ENCODE data around the gene TELO2. TPM values are rescaled to one million over a fixed set of nuclear protein-coding genes. Genes with fewer than 3 reads are reported as not detected.

TELO2 gene
- total RNA-seq, 1 experiment from 2014 or later = 9.5 TPM

DNA sequence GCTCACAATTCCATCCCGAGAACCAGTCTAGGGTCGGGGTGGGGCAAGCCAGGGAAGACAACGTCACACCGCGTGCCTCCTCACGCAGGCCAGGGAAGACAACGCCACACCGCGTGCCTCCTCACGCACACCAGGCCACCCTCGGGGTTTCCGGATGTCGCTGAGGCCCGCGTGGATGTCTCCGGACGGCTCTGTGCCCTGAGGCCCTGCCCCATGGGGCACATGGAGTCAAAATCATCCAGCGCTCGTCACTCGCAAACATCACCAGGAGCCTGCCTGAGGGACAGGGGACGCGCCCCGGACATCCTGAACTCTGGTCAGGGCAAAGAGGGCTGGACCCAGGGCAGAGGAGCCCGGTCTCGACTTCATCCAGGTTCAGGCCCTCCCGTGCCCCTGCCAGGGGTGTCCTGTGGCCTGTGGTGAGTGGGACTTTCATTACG lies 44.0 kb downstream of the TELO2 start:
- no peak for DNase-seq (ENCODE audit: low read depth, low spot score)
- in situ Hi-C loops (cut with HindIII; ENCODE audit: low pct_unique_long_range_greater_than_20kb, low sequenced_read_pairs) = no loop called here

DNA sequence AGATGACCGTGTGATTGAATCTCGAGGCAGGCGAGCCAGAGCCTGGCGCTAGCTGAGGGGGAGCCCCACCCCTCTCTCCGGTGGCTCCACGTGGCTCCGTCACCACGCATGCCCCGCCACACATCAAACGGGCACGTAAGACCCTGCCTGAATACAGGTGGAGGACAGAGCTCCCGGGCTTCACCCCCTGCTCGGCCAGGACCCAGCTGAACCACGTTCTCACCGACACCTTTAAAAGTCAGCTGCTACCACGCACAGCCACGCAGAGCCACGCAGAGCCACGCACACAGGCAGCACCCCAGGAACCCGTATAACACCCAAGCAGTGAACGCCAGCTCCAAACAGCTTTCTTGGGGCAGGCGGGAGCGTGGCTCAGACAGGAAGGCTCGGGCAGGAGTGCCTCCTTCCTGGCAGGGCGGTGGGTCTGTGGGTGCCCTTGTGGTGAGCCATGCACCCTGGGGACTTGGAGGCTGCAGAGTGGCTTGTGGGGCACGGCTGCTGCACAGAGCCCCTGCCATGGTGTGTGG lies 44.7 kb downstream of the TELO2 start:
- in situ Hi-C loops (cut with HindIII; ENCODE audit: low pct_unique_long_range_greater_than_20kb, low sequenced_read_pairs) = no loop called here
- no peak for DNase-seq (ENCODE audit: low read depth, low spot score)

DNA sequence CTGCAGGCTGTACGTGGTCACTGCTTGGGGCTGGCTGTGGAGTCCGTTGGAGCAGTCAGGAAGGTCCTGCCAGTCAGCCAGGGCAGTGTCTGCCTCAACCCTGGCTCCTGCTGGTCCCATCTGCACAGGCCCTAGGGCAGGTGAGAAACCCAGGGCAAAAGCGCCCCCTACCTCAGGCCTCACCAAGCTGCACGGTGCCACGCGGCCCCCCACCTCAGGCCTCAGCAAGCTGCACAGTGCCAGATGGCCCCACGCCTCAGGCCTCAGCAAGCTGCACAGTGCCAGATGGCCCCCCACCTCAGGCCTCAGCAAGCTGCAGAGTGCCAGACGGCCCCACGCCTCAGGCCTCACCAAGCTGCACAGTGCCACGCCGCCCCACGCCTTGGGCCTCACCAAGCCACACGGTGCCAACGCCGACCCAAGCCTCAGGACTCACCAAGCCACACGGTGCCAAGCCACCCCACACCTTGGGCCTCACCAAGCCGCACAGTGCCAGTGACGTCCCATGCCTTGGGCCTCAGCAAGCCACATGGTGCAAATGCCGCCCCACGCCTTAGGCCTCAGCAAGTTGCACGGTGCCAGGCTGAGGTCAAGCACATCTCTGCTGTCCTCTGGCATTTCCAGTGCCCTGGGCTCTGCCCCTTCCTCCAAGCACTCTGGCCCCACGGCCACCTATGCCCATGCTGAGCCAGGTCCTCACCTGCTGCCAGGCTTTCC lies 45.8 kb downstream of the TELO2 start:
- in situ Hi-C loops (cut with HindIII; ENCODE audit: low pct_unique_long_range_greater_than_20kb, low sequenced_read_pairs) = no loop called here
- peak; percentile 29 for DNase-seq (ENCODE audit: low read depth, low spot score)

DNA sequence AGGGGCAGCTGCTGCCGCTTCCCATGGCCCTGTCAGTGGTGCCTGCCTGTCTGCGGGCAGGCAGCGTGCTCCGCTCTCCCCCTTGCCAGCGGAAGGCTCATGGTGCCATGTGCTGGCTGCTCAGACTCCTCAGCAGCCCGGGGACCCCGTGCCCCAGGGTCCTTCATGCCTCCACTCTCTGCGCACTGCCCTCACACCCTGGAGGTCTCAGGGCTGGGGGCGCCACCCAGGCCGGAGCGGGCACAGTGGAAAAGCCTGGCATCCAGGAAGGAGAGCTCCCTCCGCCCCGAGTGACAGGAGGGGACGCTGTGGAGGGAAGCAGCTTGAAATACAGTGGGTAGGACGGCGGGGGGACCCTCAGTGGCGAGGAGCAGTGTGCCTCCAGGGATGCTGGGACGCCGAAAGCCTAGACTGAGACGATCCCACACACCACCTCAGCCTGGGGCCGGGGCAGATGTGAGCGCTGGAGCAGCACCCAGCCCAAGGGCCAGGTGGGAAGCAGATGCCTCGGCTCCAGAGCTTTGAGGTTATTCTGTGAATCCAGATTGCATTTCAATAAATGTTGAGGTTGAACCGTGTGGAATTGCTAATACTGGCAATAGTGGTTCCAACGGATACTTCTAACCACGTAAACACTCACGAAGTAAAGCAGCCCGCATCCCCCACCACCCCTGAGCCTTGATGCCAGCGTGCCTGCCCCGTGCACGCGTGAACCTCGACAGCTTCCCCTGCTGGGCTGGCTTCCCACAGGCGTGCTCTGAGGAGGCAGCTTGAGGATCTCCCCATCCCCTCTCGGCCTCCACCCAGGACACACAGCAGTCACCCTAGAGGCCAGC lies 46.8 kb downstream of the TELO2 start:
- in situ Hi-C loops (cut with HindIII; ENCODE audit: low pct_unique_long_range_greater_than_20kb, low sequenced_read_pairs) = no loop called here
- no peak for DNase-seq (ENCODE audit: low read depth, low spot score)

DNA sequence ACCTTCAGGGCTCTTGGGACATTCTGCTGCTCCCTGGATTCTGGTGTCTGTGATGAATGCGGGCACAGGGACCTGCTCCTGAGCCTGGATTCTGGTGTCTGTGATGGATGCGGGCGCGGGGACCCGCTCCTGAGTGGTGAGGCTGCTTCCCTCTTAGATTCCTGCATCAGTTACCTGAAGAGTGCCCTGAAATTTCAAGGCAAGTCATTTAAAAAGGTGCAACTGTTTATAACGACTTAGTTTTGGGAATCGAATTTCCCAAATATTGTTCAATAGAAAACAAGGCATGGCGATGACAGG lies 47.3 kb downstream of the TELO2 start:
- in situ Hi-C loops (cut with HindIII; ENCODE audit: low pct_unique_long_range_greater_than_20kb, low sequenced_read_pairs) = no loop called here
- no peak for DNase-seq (ENCODE audit: low read depth, low spot score)

DNA sequence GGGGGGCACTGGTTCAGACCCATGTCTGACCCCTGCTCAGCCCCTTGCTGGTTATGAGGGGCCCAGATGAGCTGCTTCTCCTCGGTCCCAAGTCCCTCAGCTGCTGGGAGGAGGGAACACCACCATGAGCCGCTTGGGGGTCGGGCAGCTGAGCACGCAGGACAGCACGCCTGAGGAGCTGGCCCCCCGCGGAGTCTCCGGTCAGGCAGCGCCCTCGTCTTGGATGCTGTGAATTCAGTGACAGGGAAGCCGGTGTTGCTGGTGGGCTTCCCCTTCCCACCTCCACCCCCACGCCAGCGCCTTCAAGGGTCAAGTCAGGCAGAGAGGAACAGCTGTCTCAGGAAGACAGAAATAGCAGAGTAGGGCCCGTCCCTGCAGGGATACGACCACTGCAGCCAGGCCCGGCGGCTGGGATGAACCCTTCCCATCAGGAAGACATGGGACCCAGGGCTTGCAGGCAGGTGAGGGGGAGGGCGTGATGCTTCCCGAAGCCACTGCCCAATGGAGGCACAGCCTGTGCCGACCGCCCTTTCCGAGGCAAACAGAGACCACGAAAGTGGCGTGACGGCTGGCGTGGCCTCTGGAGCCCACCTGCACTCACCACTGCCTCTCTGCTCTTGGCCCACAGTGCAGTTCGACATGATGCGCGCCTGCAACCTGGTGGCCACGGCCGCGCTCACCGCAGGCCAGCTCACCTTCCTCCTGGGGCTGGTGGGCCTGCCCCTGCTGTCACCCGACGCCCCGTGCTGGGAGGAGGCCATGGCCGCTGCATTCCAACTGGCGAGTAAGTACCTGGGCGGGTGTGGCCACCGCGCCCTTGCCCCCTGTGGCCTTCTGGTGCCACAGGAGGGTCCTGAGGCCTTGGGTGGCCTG lies 48.4 kb downstream of the TELO2 start:
- in situ Hi-C loops (cut with HindIII; ENCODE audit: low pct_unique_long_range_greater_than_20kb, low sequenced_read_pairs) = no loop called here
- no peak for DNase-seq (ENCODE audit: low read depth, low spot score)

DNA sequence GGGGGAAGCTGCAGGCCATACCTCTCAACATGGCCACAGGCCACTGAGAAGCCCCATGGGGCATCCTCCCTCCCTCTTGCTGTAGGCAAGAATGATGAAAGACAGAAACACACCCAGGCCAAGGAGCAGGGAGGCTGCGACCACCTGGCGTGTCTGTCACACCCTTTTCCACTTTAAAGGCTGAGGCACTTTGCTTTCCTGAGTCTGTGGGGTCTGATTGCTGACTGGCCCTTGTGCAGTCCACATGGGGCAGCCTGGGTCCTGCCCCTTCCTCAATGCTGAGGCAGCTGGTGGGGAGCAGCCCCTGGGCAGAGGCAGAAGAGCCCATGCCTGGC lies 49.0 kb downstream of the TELO2 start:
- no peak for DNase-seq (ENCODE audit: low read depth, low spot score)
- in situ Hi-C loops (cut with HindIII; ENCODE audit: low pct_unique_long_range_greater_than_20kb, low sequenced_read_pairs) = no loop called here

DNA sequence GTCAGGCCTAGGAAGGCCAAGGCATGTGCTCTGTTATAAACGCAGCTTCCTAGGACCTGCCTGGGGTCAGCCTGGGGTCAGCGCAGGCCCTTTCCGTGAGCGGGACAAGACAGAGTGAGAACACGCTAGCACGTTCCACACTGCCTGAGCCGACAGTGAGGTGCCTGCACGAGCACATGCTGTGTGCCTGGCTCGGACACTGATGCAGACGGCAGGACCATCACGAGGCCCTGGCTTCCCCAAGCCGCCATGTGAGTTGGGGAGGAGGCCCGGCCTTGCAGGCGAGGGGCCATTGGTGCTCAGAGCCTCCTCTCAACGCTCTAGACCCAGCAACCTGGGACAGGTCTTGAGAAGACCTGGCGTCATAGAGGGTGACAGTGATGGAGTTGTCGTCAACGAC lies 49.4 kb downstream of the TELO2 start:
- no peak for DNase-seq (ENCODE audit: low read depth, low spot score)
- in situ Hi-C loops (cut with HindIII; ENCODE audit: low pct_unique_long_range_greater_than_20kb, low sequenced_read_pairs) = no loop called here

DNA sequence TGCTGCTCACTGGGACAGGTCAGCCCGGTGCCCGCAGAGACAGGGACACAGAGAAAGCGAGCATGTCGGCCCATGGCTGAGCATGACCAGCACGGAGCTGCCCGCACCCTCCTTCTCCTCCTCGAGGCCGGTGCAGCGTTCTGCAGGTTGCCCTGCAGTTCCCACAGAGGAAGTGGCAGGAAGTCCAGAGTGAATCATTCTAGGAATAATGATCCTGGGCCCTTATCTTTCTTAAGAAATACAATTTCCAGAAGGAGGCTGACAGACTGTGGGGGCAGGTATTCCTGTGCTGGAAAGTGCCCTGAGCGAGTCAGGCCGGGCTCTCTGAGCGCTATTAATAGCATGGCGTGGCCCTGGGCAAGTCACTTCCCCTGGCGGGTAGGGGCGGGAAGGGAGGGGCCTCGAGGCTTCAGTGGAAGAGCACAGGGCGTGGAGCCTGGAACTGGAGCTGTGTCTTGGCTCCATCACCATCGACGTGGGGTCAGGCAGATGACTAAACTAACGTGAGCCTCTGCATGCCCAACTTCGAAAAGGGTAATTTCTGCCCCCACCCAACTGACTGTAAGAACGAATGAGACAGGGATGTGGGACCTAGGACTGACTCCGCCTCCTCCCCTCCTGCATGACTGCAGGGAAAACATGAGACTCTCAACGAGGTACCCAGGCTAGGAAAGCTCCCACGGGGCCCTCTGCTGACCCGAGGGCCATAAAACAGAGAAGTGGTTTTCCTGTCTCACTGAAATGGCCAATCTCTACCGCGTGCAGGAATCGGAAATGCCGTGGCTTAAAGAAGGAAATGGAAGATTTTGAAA lies 50.1 kb downstream of the TELO2 start:
- peak; percentile 64 for DNase-seq (ENCODE audit: low read depth, low spot score)
- in situ Hi-C loops (cut with HindIII; ENCODE audit: low pct_unique_long_range_greater_than_20kb, low sequenced_read_pairs) = no loop called here

DNA sequence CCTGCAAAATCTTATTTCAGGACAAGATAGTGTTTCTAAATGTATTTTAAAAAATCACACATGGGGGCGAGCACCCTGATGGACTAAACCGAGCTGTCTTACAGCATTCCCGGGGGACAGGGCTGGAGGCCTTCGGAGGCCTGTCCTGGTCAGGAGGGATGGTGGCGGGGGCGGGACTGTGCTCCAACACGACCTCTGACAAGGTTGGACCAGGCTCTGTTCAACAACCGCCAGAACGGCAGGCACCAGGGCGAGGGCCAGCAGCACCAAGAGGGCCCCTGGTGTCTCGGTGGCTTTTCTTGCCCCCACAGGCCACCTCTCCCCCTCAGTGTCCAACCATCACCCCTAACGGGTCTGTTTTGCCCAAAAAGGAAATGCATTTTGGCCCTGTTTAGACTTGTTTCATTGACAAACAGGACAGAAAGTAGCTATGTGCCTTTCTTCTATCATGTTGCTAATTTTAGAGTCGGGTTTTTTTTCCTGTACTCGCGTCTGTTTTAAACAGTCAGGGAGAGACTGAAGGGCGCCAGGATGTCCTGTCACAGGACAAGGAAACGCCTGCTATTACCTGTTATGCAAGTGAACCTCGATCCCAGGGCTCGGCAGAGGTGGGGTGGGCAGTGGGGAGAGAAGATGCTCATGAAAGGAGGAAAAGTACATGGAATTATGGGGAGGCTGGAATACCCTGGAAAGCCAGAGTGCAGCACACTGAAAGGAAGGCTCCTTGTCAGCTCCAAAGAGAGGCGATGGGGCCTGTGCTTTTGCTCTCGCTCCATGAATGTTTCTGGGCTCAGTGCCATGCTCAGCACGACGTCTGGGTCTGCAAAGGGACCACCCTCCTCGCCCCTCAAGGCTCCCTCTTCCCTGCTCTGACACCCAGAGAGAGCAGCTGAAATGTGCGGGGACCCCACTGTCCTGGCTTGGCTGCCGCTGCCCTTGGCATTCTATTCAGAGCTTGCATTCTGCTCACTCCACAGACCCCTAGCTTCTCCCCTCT lies 52.2 kb downstream of the TELO2 start:
- DNase-seq (ENCODE audit: low read depth, low spot score) = no peak
- in situ Hi-C loops (cut with HindIII; ENCODE audit: low pct_unique_long_range_greater_than_20kb, low sequenced_read_pairs) = no loop called here

DNA sequence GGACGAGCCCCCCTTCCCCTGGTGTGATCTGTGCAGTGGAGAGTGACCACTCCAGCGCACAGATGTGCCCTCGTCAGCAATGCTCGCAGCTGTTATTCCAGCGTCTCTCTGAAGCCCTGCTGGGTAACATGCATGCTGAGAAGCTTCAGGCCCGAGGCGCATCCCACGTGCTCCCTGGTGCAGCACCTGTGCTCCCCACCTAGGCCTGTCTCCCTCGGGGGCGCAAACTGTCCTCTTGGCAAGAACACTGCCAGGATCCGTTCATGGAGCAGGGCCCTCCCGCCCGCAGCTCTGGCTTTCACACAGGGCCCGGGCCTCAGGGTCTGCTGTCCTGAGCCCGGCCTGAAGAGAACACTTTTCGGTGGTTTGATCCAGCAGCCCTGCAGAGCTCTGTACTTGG lies 53.3 kb downstream of the TELO2 start:
- in situ Hi-C loops (cut with HindIII; ENCODE audit: low pct_unique_long_range_greater_than_20kb, low sequenced_read_pairs) = no loop called here
- DNase-seq (ENCODE audit: low read depth, low spot score) = no peak

DNA sequence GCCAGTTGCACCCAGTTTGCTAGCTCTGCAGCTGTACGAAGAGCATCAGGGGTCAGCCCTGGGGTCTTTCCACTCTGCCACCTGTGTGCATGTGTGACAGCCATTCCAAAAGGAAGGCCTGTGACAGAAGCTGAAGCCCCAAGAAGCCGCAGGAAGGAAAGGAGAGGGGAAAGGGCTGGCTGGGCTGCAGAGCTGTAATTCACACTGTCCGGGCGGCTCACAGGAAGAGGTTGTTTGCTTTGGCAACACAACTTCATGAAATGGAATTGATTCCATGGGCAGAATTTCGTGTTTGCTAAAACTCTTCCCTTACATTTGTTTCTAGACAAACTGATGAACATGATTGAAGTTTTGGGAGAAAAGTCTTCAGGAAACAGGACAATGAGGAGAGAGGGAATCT lies 55.1 kb downstream of the TELO2 start:
- no peak for DNase-seq (ENCODE audit: low read depth, low spot score)
- in situ Hi-C loops (cut with HindIII; ENCODE audit: low pct_unique_long_range_greater_than_20kb, low sequenced_read_pairs) = no loop called here

DNA sequence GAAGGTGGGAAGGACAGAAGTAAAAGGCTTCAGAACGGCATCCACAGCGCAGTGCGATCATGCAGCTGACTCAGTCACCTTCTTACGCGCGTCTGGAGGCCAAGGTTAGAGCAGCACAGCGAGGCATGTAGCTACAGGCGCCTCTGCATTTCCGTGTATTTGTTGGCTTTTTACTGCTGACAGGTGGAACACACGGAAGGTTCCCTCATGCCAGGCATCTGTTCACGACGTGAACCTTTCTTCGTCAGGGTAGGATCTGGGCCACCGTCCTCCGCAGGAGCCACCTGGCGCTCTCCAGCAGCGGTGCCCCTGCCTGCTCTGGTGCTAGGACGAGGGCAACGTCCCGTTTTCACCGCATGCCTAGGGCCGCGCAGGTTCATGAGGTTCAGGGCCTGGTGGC lies 55.6 kb downstream of the TELO2 start:
- in situ Hi-C loops (cut with HindIII; ENCODE audit: low pct_unique_long_range_greater_than_20kb, low sequenced_read_pairs) = no loop called here
- no peak for DNase-seq (ENCODE audit: low read depth, low spot score)

DNA sequence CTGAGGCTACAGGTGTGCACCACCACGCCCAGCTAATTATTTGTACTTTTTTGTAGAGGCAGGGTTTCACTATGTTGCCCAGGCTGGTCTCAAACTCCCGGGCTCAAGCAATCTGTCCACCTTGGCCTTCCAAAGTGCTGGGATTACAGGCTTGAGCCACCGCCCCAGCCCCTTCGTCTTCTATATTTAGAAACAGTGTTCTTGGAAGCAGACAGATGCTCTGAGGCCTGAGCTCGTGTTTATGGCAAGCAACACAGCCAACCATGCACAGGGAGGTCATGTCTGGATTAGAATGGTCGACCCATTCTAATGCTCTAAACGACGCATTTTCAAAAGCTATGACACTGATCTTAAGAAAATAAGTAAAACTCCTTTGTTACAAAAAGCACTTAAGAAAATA lies 56.9 kb downstream of the TELO2 start:
- in situ Hi-C loops (cut with HindIII; ENCODE audit: low pct_unique_long_range_greater_than_20kb, low sequenced_read_pairs) = no loop called here
- DNase-seq (ENCODE audit: low read depth, low spot score) = no peak

DNA sequence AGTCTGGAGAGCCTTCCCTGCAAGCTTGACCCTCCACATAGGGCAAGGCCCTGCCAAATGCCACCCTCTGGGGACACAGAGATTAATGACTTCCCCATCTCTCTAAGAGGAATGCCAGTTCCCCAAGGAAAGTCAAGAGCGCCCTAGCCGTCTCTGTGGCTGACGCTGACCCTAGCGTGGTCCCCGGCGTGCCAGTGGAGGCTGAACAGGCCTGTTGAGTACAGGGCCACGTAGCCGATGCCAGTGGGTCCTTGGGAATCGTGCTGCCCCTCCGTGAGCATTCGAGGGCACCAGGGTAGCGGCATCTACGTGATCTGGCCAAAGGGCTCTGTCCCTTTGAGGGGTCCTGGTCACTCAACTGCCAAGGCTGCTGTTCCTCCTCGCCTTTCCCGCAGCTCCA lies 57.5 kb downstream of the TELO2 start:
- in situ Hi-C loops (cut with HindIII; ENCODE audit: low pct_unique_long_range_greater_than_20kb, low sequenced_read_pairs) = no loop called here
- DNase-seq (ENCODE audit: low read depth, low spot score) = no peak

DNA sequence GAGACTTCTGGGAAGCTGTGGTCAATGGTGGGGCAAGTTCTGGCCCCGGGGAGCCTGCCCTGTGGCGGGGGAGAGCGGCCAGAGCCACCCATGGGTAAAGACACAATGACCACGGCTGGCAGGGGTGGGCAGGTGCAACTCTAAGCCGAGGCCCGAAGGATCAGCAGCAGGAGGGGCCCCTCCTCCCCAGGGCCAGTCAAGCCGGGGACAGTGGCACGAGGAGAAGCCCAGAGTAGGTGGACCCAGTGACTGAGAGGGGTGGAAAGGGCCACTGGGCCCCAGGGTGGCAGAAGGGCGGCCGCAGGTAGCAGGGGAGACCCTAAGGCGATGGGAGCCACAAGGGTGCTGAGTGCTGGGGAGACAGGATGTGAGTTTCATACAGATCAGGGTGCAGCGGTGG lies 58.0 kb downstream of the TELO2 start:
- DNase-seq (ENCODE audit: low read depth, low spot score) = no peak
- in situ Hi-C loops (cut with HindIII; ENCODE audit: low pct_unique_long_range_greater_than_20kb, low sequenced_read_pairs) = no loop called here

Measured in SK-MEL-5 (cell line).